HG02588 (cell line): ENCODE results near the gene CFAP46.

Experiments
- ATAC-seq: cut with Tn5 transposase; IDR thresholded peaks from one replicate; pipeline ENCODE4 v1.9.1; 2021; ENCODE audit warnings: mild to moderate bottlenecking, moderate library complexity; ENCODE audit not compliant: unreplicated experiment

The CFAP46 gene

DNA sequence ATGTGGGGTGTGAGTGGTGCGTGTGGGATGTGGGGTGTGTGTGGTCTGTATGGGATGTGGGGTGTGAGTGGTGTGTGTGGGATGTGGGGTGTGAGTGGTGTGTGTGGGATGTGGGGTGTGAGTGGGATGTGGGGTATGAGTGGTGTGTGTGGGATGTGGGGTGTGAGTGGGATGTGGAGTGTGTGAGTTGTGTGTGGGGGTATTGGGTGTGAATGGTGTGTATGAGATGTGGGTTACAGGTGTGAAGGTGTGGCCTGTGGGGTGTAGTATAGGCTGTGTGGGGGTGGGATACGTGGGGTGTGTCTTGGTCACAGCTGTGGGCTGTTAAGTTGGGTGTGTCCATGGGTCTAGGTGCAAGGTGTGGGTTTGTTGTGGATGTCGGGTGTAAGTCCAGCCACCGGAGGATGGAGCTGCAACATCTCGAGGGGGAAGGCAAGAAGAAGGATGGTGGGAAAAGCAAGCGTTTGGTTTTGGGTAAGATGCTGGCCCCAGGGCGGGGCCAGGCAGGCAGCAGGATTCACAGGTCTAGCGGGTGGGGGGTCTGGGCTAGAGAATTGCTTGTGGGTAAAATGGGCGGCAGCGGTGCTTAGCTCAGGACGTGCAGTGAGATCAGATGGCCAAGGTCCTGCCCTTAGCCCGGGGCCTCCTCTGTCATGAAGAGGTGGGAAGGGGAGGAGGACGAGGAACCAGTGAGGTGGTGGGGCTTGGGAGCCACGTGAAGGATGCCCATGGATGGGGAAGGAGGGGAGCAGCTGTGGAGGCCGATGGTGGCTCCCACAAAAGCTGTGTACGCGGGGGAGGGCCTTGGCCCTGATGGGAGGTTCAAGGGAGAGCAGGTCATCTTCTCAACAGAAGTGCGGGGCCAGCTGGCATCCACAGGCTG is 60.1 kb downstream of the CFAP46 start:
- no peak for ATAC-seq

DNA sequence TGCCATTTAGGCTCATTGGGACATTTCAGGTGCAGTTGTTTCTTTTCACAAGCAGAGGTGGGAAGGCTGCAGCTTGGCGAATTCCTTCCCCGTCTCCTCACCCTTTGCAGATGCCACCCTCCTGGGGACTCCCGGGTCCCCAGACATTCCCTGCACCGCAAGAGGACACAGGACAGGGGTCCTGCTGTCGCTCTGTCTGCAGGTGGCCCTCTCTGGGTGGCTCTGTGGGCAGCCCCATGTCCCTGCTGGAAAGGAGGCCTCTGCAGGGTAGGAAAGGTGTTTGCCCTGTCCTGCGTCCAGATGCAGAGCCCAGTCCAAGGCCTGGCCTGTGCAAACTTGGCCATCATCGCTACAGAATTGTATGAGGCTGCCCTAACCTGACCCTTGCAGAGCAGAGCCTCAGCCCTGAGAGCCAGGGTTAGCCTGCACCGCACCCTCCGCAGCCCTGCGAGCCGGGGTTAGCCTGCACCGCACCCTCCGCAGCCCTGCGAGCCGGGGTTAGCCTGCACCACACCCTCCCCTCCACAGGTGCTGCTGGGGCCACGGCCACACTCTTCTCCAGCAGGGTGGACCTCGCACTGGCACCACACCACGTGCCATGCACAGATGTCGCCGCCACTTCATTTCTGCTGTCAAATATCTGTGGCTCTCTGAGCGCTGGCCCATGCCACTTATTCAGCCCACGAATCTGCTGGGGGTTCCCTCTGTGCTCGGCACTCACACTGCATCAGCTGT is 61.0 kb downstream of the CFAP46 start:
- no peak for ATAC-seq

DNA sequence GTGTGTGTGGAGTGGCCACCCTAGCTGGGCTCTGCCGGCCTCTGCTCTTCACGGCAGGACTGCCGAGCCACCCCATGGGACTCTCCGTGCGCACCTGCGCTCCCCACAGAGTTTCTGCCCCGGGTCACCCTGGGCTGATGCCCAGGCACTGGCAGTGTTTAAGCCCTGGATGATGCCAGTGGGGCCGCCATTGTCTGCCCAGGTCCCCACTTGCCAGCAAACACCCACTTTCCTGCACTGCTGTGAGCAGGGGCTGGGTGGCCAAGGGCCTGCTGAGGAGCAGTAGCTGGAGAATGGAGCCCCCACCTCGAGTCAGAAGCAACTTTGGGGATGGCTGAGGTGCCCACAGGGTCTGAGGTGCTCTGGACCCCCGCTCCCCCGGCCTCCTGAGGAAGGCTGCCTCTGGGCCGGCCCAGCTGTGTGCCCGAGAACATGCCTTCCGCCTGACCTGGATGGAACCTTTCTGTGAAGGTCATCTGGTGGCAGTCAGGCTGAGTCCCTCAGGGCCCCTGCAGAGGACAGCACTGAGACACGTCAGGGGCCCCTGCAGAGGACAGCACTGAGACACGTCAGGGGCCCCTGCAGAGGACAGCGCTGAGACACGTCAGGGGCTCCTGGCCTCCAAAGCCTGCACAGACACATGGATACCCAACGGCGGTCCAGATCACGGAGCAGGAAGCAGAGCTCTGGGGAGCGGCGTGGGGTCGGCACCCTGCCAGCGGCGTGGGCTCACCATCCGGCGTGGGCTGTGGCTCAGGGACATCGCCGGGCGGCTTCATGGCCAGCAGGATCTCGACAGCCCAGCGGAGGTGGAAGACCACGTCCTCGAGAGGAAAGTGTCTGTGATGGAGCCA is 62.0 kb downstream of the CFAP46 start:
- ATAC-seq, result no peak

DNA sequence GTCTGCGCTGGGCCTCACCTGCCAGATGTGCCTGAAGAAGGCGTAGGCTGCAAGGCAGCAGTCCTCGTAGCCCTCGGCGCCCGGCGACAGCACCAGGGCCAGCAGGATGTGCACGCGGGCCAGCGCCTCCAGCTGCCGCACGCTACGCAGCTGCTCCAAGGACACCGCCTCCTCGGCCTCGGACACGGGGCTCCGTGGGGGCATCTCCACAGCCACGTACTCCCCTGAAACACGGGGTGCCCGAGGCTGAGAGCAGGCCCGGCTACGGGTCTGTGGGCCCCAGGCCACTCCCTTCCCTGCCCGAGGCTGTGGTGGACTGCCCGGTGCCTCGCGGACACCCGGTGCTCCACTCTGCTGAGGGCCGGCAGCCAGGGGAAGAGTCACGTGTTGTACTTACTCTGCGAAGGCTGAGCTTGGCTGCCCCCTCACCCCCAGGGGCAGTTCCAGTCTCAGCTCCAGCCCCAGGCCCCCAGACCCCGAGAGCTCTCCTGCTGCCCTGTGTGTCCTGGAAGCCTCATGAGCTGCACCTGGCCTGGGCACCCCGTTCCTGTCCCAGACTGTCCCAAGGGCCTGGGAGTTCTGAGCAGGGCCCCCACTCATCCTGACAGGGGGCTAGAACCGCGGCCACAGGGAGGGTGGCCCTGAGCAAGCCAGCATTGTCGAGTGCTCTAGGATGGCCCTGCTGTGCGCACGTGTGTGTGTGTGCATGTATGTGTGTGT is 62.8 kb downstream of the CFAP46 start:
- ATAC-seq, result no peak

DNA sequence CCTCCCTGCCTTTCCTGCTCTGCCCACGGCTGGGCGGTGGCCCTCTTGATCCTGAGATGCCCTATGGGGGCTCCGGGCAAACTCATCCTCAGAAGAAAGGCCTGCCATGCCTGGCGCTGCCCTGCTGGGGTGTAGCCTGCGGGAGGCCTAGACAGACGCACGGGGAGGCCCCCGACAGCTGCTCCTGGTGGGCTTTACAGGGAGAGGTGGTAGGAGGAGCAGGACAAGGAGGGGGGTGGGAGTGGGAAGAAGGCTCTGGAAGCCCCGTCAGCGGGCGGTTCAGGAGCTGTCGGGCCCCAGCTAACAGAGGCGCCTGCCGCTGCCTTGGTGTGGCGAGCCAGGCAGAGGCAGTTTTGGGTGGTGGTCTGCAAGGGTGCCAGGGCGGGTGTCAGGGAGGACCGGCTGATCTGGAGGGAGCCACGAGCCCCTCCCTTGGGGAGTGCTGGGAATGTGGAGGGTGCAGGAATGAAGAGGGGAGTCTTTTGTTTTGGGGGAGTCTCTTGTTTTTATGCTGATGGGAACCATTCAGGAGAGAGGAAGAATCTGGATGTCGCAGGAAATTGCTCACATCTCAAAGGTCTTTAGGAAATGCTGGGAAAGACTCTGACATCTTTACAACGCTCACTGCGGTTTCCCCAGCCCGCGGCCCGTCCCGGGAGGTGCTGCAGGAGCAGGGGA is 63.5 kb downstream of the CFAP46 start:
- no peak for ATAC-seq

DNA sequence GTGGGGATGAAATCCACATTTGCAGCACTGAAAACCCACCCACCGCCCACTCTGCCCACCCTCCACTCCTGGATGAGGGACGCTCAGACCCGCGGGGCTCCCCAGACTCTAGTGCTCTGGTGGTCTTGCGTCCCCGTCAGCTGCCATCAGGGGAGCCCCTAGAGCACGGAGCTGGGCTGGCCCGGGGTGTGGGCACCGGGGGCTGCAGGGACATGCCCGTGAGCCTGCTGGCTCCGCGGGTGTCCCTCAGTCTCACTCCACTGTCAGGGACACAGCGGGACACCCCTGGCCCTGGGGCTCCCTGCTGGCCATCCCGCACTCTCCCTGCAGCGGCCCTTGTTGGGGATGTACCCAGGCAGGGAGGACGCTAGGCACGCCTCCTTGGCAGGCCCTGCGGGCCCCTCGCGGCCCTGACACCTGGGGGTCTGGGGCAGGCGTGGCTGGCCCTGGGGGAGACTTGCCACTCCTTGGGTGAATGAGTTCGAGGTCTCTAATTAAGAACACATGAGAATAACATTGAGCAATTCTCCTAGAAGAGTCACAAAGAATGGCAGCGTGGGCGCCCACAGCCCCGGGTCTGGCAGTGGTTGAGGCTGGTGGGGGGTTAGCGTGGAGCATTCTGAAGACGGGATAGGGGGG is 64.2 kb downstream of the CFAP46 start:
- ATAC-seq, result no peak

DNA sequence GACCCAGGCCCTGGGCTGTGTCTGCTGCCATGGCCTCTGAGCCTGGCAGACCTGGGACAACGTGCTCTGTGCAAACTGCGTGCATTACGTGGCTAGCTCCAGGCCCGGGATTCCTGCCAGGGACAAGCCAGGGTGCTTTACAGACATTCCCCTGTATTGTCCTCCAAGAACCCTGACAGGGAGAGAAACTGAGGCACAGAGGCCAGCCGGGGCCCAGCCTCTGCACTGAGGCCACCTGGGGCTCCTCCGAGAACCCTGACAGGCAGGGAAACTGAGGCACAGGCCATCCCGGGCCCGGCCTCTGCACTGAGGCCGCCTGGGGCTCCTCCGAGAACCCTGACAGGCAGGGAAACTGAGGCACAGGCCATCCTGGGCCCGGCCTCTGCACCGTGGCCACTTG is 64.9 kb downstream of the CFAP46 start:
- no peak for ATAC-seq

DNA sequence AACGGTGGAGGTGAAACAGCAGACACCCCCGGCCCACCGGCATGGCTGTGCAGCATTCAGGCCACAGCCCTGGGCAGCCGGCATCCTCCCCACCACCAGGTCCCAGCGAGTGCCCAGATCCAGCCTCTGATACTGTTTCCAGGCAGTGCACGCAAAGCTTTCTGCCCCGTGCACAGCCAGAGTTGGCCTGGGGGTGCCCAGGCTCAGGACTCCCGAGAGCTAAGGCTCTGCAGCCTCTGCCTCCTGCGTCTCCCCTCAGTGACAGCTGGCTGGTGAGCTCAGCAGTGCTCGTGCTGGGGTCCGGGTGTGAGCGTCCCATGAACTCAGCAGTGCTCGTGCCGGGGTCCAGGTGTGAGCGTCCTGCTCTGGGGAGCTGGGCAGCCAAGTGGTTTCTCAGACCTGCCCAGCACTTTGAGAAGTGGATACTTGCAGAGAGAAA is 65.4 kb downstream of the CFAP46 start:
- no peak for ATAC-seq

DNA sequence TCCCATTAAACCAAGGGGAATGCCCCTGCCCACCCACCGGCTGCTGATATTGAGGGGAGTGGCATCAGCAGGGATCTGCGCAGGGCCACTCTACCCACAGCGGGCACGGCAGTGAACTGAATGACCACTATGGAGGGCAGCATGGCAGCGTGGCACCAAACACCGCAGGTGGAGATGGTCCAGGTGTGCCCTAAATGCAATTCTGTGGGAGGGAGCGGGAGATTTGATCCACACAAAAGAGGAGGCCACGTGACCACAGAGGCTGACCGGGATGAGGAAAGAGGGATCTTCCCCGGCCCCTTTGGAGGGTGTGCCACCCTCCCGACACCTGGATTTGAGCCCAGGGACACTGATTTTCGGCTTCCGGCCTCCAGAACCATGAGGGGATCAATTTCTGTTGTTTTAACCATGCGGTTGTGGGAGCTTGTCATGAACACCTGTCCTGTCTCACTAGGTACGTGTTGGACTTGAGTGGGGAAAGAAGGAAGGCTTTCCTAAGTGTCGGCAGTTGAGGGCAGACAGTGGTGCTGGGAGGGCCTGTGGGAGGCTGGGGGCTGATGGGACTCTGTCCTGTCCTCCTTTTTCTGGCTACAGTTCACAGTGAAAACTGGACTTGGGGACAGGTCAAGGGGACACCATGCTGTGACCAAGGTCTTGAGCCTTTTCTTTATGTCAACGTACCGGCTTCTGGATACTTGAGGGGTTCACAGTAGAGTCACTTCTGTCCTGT is 66.1 kb downstream of the CFAP46 start:
- ATAC-seq, result no peak

DNA sequence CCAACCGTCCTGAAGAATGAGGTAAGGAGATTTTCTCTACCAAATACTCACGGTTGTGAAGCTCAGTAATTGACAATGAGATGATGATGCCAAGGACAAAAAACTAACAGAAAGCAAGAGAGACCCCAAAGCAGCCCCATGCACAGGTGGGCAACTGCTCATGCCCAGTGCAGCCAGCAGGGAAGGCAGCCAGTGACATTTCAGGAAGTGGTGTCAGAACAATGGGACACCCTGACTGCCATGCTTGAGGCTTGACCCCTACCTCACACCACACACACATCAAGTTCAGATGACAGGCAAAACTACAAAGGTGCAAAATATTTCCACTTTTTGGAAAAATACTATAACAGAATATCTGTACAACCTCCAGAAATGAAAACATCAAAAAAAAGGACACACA is 66.9 kb downstream of the CFAP46 start:
- no peak for ATAC-seq

DNA sequence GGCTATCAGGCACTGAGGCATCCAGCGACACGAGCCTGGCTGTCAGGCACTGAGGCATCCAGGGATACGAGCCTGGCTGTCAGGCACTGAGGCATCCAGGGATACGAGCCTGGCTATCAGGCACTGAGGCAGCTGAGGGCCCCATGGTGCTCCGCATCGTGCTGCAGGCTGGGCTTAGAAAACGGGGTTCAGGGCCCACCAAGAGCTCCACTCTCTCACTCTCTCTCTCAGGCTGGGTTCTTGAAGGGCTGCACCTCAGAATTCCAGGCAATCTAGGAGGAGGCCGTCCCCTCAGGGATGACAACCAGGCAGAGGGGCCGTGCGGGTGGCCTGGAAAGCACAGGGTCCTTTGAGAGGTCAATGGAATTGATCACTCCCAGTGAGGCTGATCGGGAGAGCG is 69.0 kb downstream of the CFAP46 start:
- ATAC-seq, result no peak

DNA sequence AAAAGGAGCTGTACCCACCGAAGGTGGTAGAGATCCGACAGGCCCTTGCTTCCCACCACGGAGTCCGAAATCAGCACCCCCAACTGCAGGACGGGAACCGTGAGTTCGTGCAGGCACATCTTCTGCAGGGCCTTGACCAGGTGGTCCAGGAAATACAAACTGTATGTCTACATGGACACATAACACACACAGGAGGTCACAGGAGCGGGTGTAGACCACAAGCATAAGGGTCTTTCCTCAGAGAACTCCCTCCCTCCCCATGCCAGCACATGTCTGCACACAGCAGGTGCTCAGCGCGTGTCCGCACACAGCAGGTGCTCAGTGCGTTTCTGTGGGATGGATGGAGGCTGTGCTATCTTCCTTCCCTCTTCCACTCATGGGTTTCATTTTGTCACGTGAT is 69.7 kb downstream of the CFAP46 start:
- ATAC-seq, result no peak

DNA sequence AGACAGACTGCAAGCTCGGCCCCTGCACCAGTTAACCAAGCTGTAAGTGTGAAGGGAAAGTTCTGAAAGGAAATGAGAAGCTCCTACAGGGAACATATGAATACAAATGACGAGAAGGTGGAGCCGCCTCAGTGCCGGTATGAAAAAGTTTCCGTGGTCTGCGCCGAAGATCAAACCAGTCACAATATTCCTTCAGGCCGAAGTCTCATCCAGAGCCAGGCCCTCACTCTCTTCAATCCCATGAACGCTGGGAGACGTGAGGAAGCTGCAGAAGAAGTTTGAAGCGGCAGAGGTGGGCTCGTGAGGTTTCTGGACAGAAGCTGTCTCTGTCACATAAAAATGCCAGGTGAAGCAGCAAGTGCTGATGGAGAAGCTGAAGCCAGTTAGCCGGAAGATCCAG is 71.9 kb downstream of the CFAP46 start:
- ATAC-seq, result no peak

DNA sequence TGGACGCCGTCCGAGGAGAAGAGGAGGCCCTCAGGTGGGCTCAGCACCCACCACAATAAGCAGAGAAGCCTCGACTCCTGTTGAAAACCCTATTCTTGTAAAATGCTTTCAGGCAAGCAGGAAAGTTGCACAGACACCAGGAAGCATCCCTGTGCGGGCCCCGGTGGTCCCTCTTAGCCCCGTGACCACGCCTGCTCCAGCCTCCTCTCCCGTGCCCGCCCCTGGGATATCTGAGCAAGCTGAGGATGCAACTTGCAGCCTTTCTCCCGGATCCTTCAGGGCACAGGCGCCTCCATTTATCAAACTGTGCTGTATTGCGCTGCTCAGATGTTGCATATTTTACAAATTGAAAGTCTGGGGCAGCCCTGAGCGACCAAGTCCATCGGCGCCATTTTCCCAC is 72.7 kb downstream of the CFAP46 start:
- ATAC-seq, result no peak

DNA sequence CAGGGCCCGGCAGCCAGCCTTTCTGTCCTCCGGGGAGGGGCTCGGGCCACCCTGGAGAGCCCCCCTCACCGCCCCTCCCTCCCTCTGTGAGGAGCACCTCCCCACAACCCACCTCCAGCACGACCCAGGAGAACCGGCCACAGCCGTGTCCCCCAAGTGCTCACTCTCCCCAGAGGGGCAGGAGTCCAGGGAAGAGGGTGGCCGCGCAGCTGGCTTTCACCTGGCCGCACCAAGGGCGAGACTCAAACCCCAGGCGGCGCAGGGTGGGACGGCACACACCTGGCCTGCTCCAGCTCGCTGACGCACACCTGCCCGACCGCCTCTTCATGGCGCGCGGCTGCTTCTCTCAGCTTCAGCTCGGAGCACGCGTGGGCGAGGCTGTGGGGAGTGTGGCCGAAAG is 73.4 kb downstream of the CFAP46 start:
- ATAC-seq, result no peak

DNA sequence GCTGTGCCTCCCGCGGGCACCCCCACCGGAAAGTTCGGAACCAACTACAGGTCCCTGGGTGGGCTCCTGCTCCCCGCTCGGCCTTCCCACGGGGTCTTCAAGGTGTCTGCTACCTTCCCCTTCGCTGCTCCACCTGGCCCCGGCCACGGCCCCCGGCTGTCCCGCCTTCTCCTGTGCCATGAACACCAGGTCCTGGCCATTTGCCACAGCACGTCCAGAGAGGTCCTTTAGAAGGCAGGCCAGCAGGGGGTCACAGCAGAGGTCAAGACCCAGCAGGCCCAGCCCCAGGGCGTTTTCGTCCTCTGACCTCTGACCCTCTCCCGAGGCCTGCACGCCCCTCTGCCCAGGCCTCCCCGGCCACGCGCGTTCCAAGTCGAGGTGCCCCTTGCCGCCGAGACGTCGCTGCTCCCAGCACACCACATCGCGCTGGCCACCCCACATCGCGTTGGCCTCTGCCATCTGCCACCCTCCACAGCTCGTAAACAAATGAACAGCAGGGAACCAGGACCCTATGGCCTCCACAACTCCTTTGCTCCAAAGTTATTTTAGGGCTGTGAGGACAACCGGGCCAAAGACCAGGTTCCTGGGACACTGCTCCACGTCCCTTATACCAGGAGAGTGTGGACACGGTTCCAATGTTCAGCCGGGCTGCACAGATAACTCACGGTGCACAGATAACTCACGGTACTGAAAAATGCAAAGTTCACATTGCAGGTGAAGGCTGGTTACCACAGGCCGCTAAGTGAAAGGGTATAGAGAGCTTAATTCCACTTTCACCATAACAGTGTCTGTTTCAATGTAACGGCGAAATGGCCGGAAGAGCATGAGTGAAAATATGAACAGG is 74.3 kb downstream of the CFAP46 start:
- no peak for ATAC-seq

DNA sequence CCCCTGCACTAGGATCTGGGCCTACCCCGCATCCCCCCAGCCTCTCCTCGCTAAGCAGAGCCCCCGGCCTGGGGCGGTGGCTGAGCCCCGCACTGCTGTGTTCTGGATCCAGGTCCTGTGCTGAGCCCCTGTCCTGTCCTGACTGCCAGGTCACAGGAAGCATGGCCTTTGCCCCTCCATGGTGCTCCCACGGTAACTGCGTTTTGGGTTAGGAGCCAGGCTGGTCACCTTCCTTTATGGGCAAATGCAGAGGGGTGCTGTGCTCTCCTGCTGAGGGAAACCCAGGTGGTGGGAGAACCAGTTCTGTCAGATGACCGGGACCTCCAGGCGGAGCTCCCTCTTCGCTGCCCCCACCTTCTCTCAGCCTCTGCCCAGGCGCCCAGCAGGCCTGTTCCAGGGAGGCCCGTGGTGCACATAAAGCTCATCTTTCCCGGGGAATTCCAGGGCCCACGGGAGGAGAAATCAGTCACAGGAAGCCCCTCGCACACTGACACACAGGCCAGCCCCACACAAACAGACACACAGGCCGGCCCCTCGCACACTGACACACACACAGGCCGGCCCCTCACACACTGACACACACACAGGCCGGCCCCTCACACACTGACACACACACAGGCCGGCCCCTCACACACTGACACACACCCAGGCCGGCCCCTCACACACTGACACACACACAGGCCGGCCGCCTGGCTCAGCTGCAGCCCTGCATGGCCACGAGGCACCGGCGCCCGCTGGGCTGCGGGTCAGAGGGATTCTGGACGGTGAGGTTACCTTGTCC is 75.6 kb downstream of the CFAP46 start:
- no peak for ATAC-seq
